Measurements from ENCODE around the gene KRTAP20-1.

KRTAP20-1 gene

GRCh38 chr21:30598802-30599201, 17.4 kb upstream of the KRTAP20-1 start, which contains the start of gene KRTAP6-2:
Gene KRTAP6-2, minus strand, starts transcription at chr21:30598902. Its CDS starts 28 bp downstream, at chr21:30598874.
- Histone ChIP-seq H3K4me1 (ENCODE audit: control insufficient read depth, insufficient read depth, low read depth, low read length) (no peaks in the 10 kb centered on the region), H2BK12ac (ENCODE audit: low read length in 2 of 2) (no peak within 1 kb of the TSS), H2BK120ac (ENCODE audit: low read depth, low read length) (no peak within 1 kb of the TSS), H2BK15ac (ENCODE audit: low read depth, poor library complexity, severe bottlenecking) (no peak within 1 kb of the TSS), H3K4me2 (ENCODE audit: low read length, poor library complexity, severe bottlenecking) (no peak within 1 kb of the TSS), H3K4me3 (ENCODE audit: insufficient read depth in 1 of 2, low read depth in 1 of 2, low read length in 2 of 2) (no peak within 1 kb of the TSS), H3K79me1 (replicated peaks; ENCODE audit: low read length, poor library complexity, severe bottlenecking) (no peaks in the 10 kb centered on the region), H4K91ac (ENCODE audit: low read length) (no peak within 1 kb of the TSS), H3K9me3 (ENCODE audit: control insufficient read depth, low read length) (peaks cover 5% of the 10 kb centered on the region), H3K27ac (ENCODE audit: low read length, poor library complexity, severe bottlenecking) (no peak within 1 kb of the TSS), H2AK5ac (ENCODE audit: low read length, severe bottlenecking) (no peak within 1 kb of the TSS), H3K4ac (ENCODE audit: low read depth in 1 of 2, low read length in 2 of 2) (no peak within 1 kb of the TSS), H3K9ac (ENCODE audit: low read length) (no peak within 1 kb of the TSS), H2AFZ (ENCODE audit: low read depth, low read length) (no peak within 1 kb of the TSS), H3K27me3 (ENCODE audit: control insufficient read depth in 1 of 2, insufficient read depth in 1 of 2, low read length in 2 of 2) (no peaks in the 10 kb centered on the region), H3K36me3 (ENCODE audit: control insufficient read depth in 1 of 2, insufficient read depth in 2 of 2, low read depth in 1 of 2, low read length in 2 of 2) (no peaks in the 10 kb centered on the region), H3K18ac (ENCODE audit: low read depth in 1 of 2, low read length in 2 of 2) (no peak within 1 kb of the TSS), H4K8ac (ENCODE audit: low read length) (no peak within 1 kb of the TSS), H3K14ac (ENCODE audit: low read length in 2 of 2) (no peak within 1 kb of the TSS), H3K23ac (ENCODE audit: low read length in 2 of 2) (no peak within 1 kb of the TSS), H2BK5ac (ENCODE audit: low read depth, low read length, poor library complexity, severe bottlenecking) (no peak within 1 kb of the TSS)
- WGBS: 91% methylated on average over 6 of the region's 6 CpGs
- no peak for DNase-seq

- no peaks in the 10 kb centered on the region for H3K27me3 ChIP-seq (ENCODE audit: control insufficient read depth in 1 of 2, insufficient read depth in 1 of 2, low read length in 2 of 2)
- H2AFZ ChIP-seq (ENCODE audit: low read depth, low read length): no peak within 1 kb of the TSS
- H3K4me3 ChIP-seq (ENCODE audit: insufficient read depth in 1 of 2, low read depth in 1 of 2, low read length in 2 of 2): no peak within 1 kb of the TSS
- H3K18ac ChIP-seq (ENCODE audit: low read depth in 1 of 2, low read length in 2 of 2): no peak within 1 kb of the TSS
- no peak within 1 kb of the TSS for H2BK15ac ChIP-seq (ENCODE audit: low read depth, poor library complexity, severe bottlenecking)
- DNase-seq: no peak
- no peaks in the 10 kb centered on the region for H3K4me1 ChIP-seq (ENCODE audit: control insufficient read depth, insufficient read depth, low read depth, low read length)
- H3K27ac ChIP-seq (ENCODE audit: low read length, poor library complexity, severe bottlenecking): no peak within 1 kb of the TSS
- H3K14ac ChIP-seq (ENCODE audit: low read length in 2 of 2): no peak within 1 kb of the TSS
- no peak within 1 kb of the TSS for H2AK5ac ChIP-seq (ENCODE audit: low read length, severe bottlenecking)
- no peaks in the 10 kb centered on the region for H3K36me3 ChIP-seq (ENCODE audit: control insufficient read depth in 1 of 2, insufficient read depth in 2 of 2, low read depth in 1 of 2, low read length in 2 of 2)
- H3K4me2 ChIP-seq (ENCODE audit: low read length, poor library complexity, severe bottlenecking): no peak within 1 kb of the TSS
- H3K23ac ChIP-seq (ENCODE audit: low read length in 2 of 2): no peak within 1 kb of the TSS
- no peak within 1 kb of the TSS for H4K8ac ChIP-seq (ENCODE audit: low read length)
- no peak within 1 kb of the TSS for H3K4ac ChIP-seq (ENCODE audit: low read depth in 1 of 2, low read length in 2 of 2)
- no peak within 1 kb of the TSS for H3K9ac ChIP-seq (ENCODE audit: low read length)
- peaks cover 5% of the 10 kb centered on the region for H3K9me3 ChIP-seq (ENCODE audit: control insufficient read depth, low read length)
- no peak within 1 kb of the TSS for H2BK5ac ChIP-seq (ENCODE audit: low read depth, low read length, poor library complexity, severe bottlenecking)
- H2BK120ac ChIP-seq (ENCODE audit: low read depth, low read length): no peak within 1 kb of the TSS
- no peaks in the 10 kb centered on the region for H3K79me1 ChIP-seq (replicated peaks; ENCODE audit: low read length, poor library complexity, severe bottlenecking)
- H2BK12ac ChIP-seq (ENCODE audit: low read length in 2 of 2): no peak within 1 kb of the TSS
- H4K91ac ChIP-seq (ENCODE audit: low read length): no peak within 1 kb of the TSS
- WGBS: no CpG with 5 or more reads among the region's 1 CpG
Observed at GRCh38 chr21:30600787-30601186, 15.4 kb upstream of the KRTAP20-1 start, which contains the start of gene KRTAP22-1. Gene KRTAP22-1, plus strand, starts transcription at chr21:30601087.

GRCh38 chr21:30605968-30606367, 10.3 kb upstream of the KRTAP20-1 start:
- WGBS: 49% methylated on average over 2 of the region's 2 CpGs
- H3K4ac ChIP-seq (ENCODE audit: low read depth in 1 of 2, low read length in 2 of 2): no peak overlapping the region
- H3K14ac ChIP-seq (ENCODE audit: low read length in 2 of 2): no peak overlapping the region
- H3K79me1 ChIP-seq (replicated peaks; ENCODE audit: low read length, poor library complexity, severe bottlenecking): no peaks in the 10 kb centered on the region
- H3K36me3 ChIP-seq (ENCODE audit: control insufficient read depth in 1 of 2, insufficient read depth in 2 of 2, low read depth in 1 of 2, low read length in 2 of 2): no peaks in the 10 kb centered on the region
- no peak overlapping the region for H4K91ac ChIP-seq (ENCODE audit: low read length)
- no peak overlapping the region for H3K4me3 ChIP-seq (ENCODE audit: insufficient read depth in 1 of 2, low read depth in 1 of 2, low read length in 2 of 2)
- H3K27ac ChIP-seq (ENCODE audit: low read length, poor library complexity, severe bottlenecking): no peak overlapping the region
- no peaks in the 10 kb centered on the region for H3K27me3 ChIP-seq (ENCODE audit: control insufficient read depth in 1 of 2, insufficient read depth in 1 of 2, low read length in 2 of 2)
- H2AK5ac ChIP-seq (ENCODE audit: low read length, severe bottlenecking): no peak overlapping the region
- H4K8ac ChIP-seq (ENCODE audit: low read length): no peak overlapping the region
- no peak overlapping the region for H2BK120ac ChIP-seq (ENCODE audit: low read depth, low read length)
- H2BK15ac ChIP-seq (ENCODE audit: low read depth, poor library complexity, severe bottlenecking): no peak overlapping the region
- no peak overlapping the region for H3K18ac ChIP-seq (ENCODE audit: low read depth in 1 of 2, low read length in 2 of 2)
- no peak overlapping the region for H2BK12ac ChIP-seq (ENCODE audit: low read length in 2 of 2)
- H3K4me1 ChIP-seq (ENCODE audit: control insufficient read depth, insufficient read depth, low read depth, low read length): no peaks in the 10 kb centered on the region
- no peak overlapping the region for H3K9ac ChIP-seq (ENCODE audit: low read length)
- no peak overlapping the region for H3K23ac ChIP-seq (ENCODE audit: low read length in 2 of 2)
- H2BK5ac ChIP-seq (ENCODE audit: low read depth, low read length, poor library complexity, severe bottlenecking): no peak overlapping the region
- H2AFZ ChIP-seq (ENCODE audit: low read depth, low read length): no peak overlapping the region
- H3K4me2 ChIP-seq (ENCODE audit: low read length, poor library complexity, severe bottlenecking): no peak overlapping the region
- peaks cover 8% of the 10 kb centered on the region for H3K9me3 ChIP-seq (ENCODE audit: control insufficient read depth, low read length)
- no peak for DNase-seq

- Histone ChIP-seq H3K23ac (ENCODE audit: low read length in 2 of 2) (no peak overlapping the region), H3K4me2 (ENCODE audit: low read length, poor library complexity, severe bottlenecking) (no peak overlapping the region), H3K9ac (ENCODE audit: low read length) (no peak overlapping the region), H2AK5ac (ENCODE audit: low read length, severe bottlenecking) (no peak overlapping the region), H3K79me1 (replicated peaks; ENCODE audit: low read length, poor library complexity, severe bottlenecking) (no peaks in the 10 kb centered on the region), H3K18ac (ENCODE audit: low read depth in 1 of 2, low read length in 2 of 2) (no peak overlapping the region), H2AFZ (ENCODE audit: low read depth, low read length) (no peak overlapping the region), H4K91ac (ENCODE audit: low read length) (no peak overlapping the region), H3K4me3 (ENCODE audit: insufficient read depth in 1 of 2, low read depth in 1 of 2, low read length in 2 of 2) (no peak overlapping the region), H2BK15ac (ENCODE audit: low read depth, poor library complexity, severe bottlenecking) (no peak overlapping the region), H3K4ac (ENCODE audit: low read depth in 1 of 2, low read length in 2 of 2) (no peak overlapping the region), H2BK5ac (ENCODE audit: low read depth, low read length, poor library complexity, severe bottlenecking) (no peak overlapping the region), H3K14ac (ENCODE audit: low read length in 2 of 2) (no peak overlapping the region), H3K9me3 (ENCODE audit: control insufficient read depth, low read length) (peaks cover 10% of the 10 kb centered on the region), H3K36me3 (ENCODE audit: control insufficient read depth in 1 of 2, insufficient read depth in 2 of 2, low read depth in 1 of 2, low read length in 2 of 2) (no peaks in the 10 kb centered on the region), H4K8ac (ENCODE audit: low read length) (no peak overlapping the region), H2BK120ac (ENCODE audit: low read depth, low read length) (no peak overlapping the region), H3K4me1 (ENCODE audit: control insufficient read depth, insufficient read depth, low read depth, low read length) (no peaks in the 10 kb centered on the region), H3K27ac (ENCODE audit: low read length, poor library complexity, severe bottlenecking) (no peak overlapping the region), H3K27me3 (ENCODE audit: control insufficient read depth in 1 of 2, insufficient read depth in 1 of 2, low read length in 2 of 2) (no peaks in the 10 kb centered on the region), H2BK12ac (ENCODE audit: low read length in 2 of 2) (no peak overlapping the region)
- no peak for DNase-seq
- 62% methylated on average over 1 of the region's 2 CpGs for WGBS
Observed at GRCh38 chr21:30612132-30612531, 4.1 kb upstream of the KRTAP20-1 start.
